ENCODE measurements around the gene ACOT7.

The ACOT7 gene

DNA sequence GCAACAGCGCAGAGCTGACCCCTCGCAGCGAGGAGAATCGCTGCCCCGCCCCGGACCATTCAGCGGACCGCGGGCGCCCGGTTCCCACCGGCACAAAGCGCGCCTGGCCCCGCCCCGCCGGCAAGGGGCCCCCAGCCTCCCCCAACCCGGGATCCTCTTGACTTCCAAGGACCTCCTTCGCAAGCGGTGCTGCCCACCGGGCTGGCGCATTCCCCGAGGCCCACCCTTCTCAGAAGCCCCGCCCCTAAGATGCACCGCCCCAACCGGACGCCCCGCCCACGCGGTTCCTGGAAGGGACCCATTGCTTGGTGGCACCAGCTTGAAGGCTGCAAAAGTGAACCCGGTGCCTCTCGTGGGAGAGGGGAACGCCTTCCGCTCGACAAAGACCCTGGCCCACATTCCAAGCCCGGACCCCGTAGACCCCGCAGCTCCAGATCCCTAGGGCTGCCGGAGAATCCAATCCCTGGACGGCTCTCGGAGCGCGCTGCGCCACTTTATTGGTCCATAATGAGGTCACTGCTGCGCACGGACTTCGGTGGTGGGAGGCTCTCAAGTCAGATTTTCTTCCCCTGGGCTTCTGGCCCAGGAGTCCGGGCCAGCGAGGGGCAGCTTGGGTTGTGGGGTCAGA lies 147.6 kb downstream of the ACOT7 start:
- DNase-seq, result peak; percentile 97

- DNase-seq, result peak; percentile 87
These were observed 148.3 kb downstream of the ACOT7 start for GRCh38 chr1:6245086-6245868.

- no peak for DNase-seq
These were observed 149.0 kb downstream of the ACOT7 start for GRCh38 chr1:6244401-6245049.

DNA sequence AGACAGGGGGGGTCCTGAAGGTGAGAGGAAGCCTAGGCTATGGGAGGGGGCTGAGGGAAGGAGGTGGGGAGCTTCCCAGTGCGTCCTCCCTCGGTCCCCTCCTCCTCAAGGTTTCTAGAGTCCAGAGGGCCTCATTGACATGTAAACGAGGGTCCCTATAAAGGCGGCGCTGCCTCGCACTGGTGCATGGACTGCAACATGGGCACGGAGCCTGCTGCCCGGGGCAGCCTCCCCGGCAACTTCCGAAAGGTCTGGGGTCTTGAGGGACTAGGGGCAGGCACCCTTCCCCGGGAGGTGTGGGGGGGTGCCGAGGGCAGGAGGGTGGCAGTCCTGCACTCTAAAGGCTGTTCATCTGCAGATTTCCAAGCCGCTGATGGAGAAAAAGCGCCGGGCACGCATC lies 149.6 kb downstream of the ACOT7 start, which contains the start of gene HES3:
Gene HES3, plus strand, starts transcription at position 187 of the 400 bp plus-strand sequence. Its CDS starts 187 bp downstream, at position 374.
- no peak for DNase-seq

GRCh38 chr1:6243053-6243834 lies 150.3 kb downstream of the ACOT7 start:
- DNase-seq, result no peak

- peak; percentile 42 for DNase-seq
These were observed 151.5 kb downstream of the ACOT7 start for GRCh38 chr1:6241887-6242740.

GRCh38 chr1:6241107-6241886 lies 152.3 kb downstream of the ACOT7 start:
- no peak for DNase-seq

DNA sequence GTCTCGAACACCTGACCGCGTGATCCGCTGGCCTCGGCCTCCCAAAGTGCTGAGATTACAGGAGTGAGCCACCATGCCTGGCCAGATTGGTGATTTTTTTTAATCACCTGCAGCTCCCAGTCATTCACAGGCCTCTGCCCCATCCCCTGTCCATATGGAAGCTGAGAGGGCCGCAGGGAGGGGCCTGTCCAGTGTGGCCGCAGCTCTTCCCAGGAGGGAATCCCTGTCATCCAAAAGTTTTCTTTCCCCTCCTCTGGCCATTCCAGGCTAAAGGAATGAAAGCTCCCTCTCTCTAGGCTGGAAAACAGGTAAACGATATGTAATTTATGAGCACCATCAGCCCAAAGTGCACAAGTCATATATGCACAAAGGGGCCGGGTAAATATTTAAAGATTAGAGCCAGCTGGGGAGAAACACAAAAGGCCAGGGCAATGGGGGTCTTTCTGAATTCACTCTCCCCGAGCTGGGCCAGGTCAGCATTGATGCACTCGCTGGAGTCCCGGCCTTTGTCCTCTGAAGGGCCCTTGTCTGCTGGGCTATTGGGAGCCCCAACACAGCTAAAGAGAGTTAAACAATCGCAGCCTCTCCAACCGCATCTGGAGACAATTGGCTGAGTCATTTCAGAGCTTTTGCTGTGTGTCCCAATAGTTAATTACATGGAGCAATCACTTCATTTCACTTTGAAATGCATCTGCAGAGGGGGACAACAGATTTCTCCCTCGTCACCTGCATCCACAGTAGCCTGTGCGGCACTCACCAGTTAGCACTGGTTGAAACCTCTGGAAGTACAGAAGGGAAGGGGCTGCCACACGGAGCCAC lies 153.4 kb downstream of the ACOT7 start:
- DNase-seq, result no peak

- DNase-seq, result no peak
These were observed 154.3 kb downstream of the ACOT7 start for GRCh38 chr1:6239213-6239752.

DNA sequence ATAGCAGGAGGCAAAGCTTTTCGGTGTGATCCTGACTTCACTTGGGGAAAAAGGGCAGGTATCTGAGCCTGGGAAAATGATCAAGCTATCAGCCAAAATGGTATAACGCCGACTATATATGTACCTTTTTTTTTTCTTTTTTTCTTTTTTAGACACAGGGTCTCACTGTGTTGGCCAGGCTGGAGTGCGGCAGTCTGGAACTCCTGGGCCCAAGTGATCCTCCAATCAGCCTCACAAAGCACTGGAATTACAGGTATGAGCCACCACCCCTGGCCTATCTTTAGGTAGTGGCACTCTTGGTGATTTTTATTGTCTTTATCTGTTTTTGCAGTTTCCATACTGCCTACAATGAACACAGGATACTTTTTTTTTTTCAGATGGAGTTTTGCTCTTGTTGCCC lies 156.5 kb downstream of the ACOT7 start:
- DNase-seq, result no peak

DNA sequence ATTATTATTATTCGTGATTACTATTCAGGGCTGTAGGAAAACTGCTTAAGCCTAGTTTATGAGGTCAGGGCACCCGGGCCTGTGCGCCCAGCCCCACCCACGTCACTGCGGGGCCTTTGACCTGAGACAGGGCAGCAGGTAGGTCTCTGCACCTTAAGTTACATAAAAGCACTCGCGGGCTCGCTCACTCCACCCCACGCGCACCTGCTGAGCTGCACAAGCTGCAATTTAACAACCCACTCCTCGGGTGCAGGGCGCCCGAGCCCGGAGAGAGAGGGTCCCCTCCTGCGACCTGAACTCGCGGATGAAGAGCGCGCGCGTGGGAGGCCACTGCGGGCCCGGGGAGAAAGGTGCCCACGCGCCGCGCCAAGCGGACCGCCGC lies 158.3 kb downstream of the ACOT7 start:
- peak; percentile 45 for DNase-seq

DNA sequence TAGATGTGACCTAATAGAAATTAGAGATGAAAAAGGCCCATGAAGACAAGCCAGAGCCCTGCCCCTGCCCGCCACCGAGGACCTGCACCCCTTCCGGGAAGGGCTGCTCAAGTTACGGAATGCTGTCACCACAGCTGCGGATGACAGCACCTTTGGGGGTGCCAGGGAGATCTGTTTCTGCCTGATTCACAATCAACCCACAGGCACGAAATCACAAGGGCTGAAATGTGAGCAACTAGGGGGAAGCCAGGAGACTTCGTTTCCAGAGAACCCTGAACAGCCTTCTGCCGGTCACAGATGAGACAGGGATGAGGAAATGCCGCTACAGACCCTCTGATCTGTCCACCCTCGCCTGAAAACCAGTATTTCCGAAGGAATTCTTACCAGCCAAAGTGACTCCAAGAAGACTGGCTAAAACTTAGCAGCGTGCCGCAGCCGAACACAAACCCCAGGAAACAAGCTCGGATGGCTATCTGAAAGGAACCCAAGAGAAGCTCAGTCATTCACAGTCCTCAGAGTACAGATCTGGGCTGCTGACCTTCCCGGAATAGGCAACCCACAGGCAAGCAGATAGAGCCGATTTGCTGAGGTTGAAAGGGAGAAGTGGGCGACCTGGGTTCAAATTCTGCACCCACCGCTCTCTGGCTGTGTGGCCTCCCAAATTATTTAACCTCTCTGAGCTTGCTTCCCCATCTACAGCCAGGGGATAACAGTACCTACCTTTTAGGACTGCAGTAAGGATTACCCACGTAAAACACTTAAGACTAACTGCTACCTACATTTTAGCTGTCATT lies 158.9 kb downstream of the ACOT7 start:
- DNase-seq, result no peak

DNA sequence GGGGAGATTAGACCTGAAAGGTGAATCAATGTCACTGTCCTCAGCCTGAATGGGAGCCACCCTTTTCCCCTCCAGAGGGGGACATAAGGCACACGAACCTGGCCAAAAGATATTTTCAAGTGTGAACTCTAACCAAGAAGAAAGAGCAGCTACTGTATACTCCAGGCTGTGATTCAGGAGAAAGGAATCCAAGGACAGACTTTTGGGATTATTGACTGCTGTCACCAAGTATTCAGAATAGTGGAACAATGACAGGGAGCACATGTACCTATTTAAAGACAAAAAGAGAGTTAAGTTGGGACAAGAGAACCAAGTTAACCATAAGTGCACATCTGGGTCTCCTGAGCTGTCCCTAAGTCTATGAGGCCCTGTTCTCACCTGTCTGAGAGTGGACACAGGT lies 160.2 kb downstream of the ACOT7 start:
- DNase-seq, result peak; percentile 70

GRCh38 chr1:6225651-6226050 lies 167.9 kb downstream of the ACOT7 start:
- no peak for DNase-seq

DNA sequence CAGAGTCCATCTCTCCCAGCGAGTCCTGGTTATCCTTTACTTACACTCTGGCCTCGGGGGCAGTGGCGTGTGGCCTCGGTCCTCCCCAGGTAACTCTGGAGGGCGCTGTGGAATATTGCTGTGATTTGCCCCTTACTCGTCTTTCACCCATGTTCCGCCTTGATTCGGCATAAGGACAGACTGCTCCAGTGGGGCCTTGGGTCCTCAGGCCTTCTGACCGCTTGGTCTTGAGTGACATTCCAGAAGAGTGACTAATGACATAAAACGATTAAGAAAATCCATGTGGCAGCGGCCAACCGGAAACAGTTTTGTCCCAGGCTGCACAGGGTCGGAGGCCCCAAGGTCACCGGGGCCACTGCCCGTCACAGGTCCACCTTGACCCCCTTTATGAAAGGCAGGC lies 168.8 kb downstream of the ACOT7 start:
- no peak for DNase-seq

- no peak for DNase-seq
These were observed 169.9 kb downstream of the ACOT7 start for GRCh38 chr1:6223617-6224016.

DNA sequence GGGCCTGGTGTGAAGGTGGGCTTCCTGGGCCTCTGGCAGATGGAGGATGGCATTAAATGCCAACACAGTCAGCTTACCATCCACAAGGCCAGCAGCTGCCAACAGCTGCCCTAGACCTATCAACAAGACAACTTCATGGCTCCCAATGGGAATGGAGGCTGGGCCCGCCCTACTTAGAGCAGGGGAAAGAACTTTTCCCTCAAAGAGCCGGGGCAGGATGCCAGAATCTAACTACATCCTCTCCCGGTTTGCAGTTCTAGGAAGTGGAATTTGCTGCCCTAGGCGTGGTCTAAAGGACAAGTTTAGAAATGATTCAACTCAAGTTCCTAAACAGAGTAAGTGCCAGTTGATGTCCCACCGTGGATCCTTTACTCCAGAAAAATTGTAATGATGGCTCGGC lies 170.9 kb downstream of the ACOT7 start:
- DNase-seq, result no peak

GRCh38 chr1:6221210-6221784 lies 172.3 kb downstream of the ACOT7 start:
- DNase-seq, result no peak

GRCh38 chr1:6220236-6220635 lies 173.3 kb downstream of the ACOT7 start:
- DNase-seq, result peak; percentile 81

Measured in NCI-H82 (cell line).